ENCODE measurements around the gene UBR4.

UBR4 gene

GRCh38 chr1:19084206-19084738 is 125.8 kb downstream of the UBR4 start:
- no peak for DNase-seq (ENCODE audit: insufficient read length)
- no peak for FAIRE-seq
- TF ChIP-seq TAF1 (IDR thresholded peaks at IDR 0.05; ENCODE audit: borderline replicate concordance, low read depth, low read length) = no peak
- no peak for TF ChIP-seq POLR2AphosphoS5 (IDR thresholded peaks at IDR 0.05; ENCODE audit: low read depth, low read length)
- TF ChIP-seq POLR2A (IDR thresholded peaks at IDR 0.05; ENCODE audit: low read depth, low read length) = no peak

GRCh38 chr1:19083081-19083480 is 127.0 kb downstream of the UBR4 start:
- TF ChIP-seq POLR2AphosphoS5 (IDR thresholded peaks at IDR 0.05; ENCODE audit: low read depth, low read length) = no peak
- TF ChIP-seq TAF1 (IDR thresholded peaks at IDR 0.05; ENCODE audit: borderline replicate concordance, low read depth, low read length) = no peak

GRCh38 chr1:19081218-19081893 is 128.7 kb downstream of the UBR4 start:
- no peak for TF ChIP-seq TAF1 (IDR thresholded peaks at IDR 0.05; ENCODE audit: borderline replicate concordance, low read depth, low read length)
- no peak for TF ChIP-seq POLR2AphosphoS5 (IDR thresholded peaks at IDR 0.05; ENCODE audit: low read depth, low read length)
- TF ChIP-seq POLR2A (IDR thresholded peaks at IDR 0.05; ENCODE audit: low read depth, low read length) = no peak
- DNase-seq (ENCODE audit: insufficient read length) (no peak), FAIRE-seq (no peak)

More at GRCh38 chr1:19083081-19083480, 127.0 kb downstream of the UBR4 start:
- DNase-seq (ENCODE audit: insufficient read length) (no peak), FAIRE-seq (no peak)

GRCh38 chr1:19080721-19081120 is 129.3 kb downstream of the UBR4 start:
- DNase-seq (ENCODE audit: insufficient read length) (no peak), FAIRE-seq (no peak)
- TF ChIP-seq TAF1 (IDR thresholded peaks at IDR 0.05; ENCODE audit: borderline replicate concordance, low read depth, low read length) (no peak), POLR2A (IDR thresholded peaks at IDR 0.05; ENCODE audit: low read depth, low read length) (no peak), POLR2AphosphoS5 (IDR thresholded peaks at IDR 0.05; ENCODE audit: low read depth, low read length) (no peak)

- TF ChIP-seq POLR2AphosphoS5 (IDR thresholded peaks at IDR 0.05; ENCODE audit: low read depth, low read length) (no peak), TAF1 (IDR thresholded peaks at IDR 0.05; ENCODE audit: borderline replicate concordance, low read depth, low read length) (no peak), POLR2A (IDR thresholded peaks at IDR 0.05; ENCODE audit: low read depth, low read length) (no peak)
- DNase-seq (ENCODE audit: insufficient read length) = no peak
- FAIRE-seq = no peak
Observed at GRCh38 chr1:19079541-19080472, 130.3 kb downstream of the UBR4 start.

- DNase-seq (ENCODE audit: insufficient read length) (no peak), FAIRE-seq (no peak)
Observed at GRCh38 chr1:19078536-19078935, 131.5 kb downstream of the UBR4 start.

GRCh38 chr1:19076841-19077616 is 133.0 kb downstream of the UBR4 start:
- DNase-seq (ENCODE audit: insufficient read length) (no peak), FAIRE-seq (no peak)
- TF ChIP-seq POLR2AphosphoS5 (IDR thresholded peaks at IDR 0.05; ENCODE audit: low read depth, low read length) (no peak), POLR2A (IDR thresholded peaks at IDR 0.05; ENCODE audit: low read depth, low read length) (no peak), TAF1 (IDR thresholded peaks at IDR 0.05; ENCODE audit: borderline replicate concordance, low read depth, low read length) (no peak)

More at GRCh38 chr1:19078536-19078935, 131.5 kb downstream of the UBR4 start:
- TF ChIP-seq POLR2A (IDR thresholded peaks at IDR 0.05; ENCODE audit: low read depth, low read length) (no peak), TAF1 (IDR thresholded peaks at IDR 0.05; ENCODE audit: borderline replicate concordance, low read depth, low read length) (no peak), POLR2AphosphoS5 (IDR thresholded peaks at IDR 0.05; ENCODE audit: low read depth, low read length) (no peak)

GRCh38 chr1:19074902-19075721 is 135.0 kb downstream of the UBR4 start:
- no peak for TF ChIP-seq TAF1 (IDR thresholded peaks at IDR 0.05; ENCODE audit: borderline replicate concordance, low read depth, low read length)
- TF ChIP-seq POLR2A (IDR thresholded peaks at IDR 0.05; ENCODE audit: low read depth, low read length) = no peak
- TF ChIP-seq POLR2AphosphoS5 (IDR thresholded peaks at IDR 0.05; ENCODE audit: low read depth, low read length) = no peak
- FAIRE-seq (no peak), DNase-seq (ENCODE audit: insufficient read length) (no peak)

- DNase-seq (ENCODE audit: insufficient read length) = no peak
- FAIRE-seq = no peak
- no peak for TF ChIP-seq POLR2A (IDR thresholded peaks at IDR 0.05; ENCODE audit: low read depth, low read length)
Observed at GRCh38 chr1:19074361-19074901, 135.6 kb downstream of the UBR4 start.
